Duodenal mucosa (tissue), 2 donors: ENCODE results near the gene USP53.
A peak's percentile ranks its signal among the peaks of the same experiment; 100 is the strongest.
"Not testable (repeated sequence)": the region's sequence is repeated elsewhere in the genome, so short reads cannot be mapped to it uniquely, and the experiment has no call there.

ENCODE experiments used
- H3K27ac ChIP-seq: one replicate; pipeline ENCODE4 v1.7.0; 2013; ENCODE audit warnings: low read depth, low read length
- H3K27me3 ChIP-seq, 2 donors: one replicate each; pipeline ENCODE4 v1.7.0; 2013; ENCODE audit warnings: low read length in 2 of 2, control low read depth in 1 of 2; ENCODE audit not compliant: insufficient read depth in 2 of 2, control insufficient read depth in 1 of 2
- H3K36me3 ChIP-seq, 2 donors: one replicate each; pipeline ENCODE4 v1.7.0; 2013; ENCODE audit warnings: low read length in 2 of 2, control low read depth in 1 of 2; ENCODE audit not compliant: insufficient read depth in 2 of 2, control insufficient read depth in 1 of 2
- H3K4me1 ChIP-seq, 2 donors: one replicate each; pipeline ENCODE4 v1.7.0; 2013; ENCODE audit warnings: low read length in 2 of 2, control low read depth in 1 of 2; ENCODE audit not compliant: insufficient read depth in 2 of 2, control insufficient read depth in 1 of 2
- H3K4me3 ChIP-seq, 2 donors: one replicate each; pipeline ENCODE4 v1.7.0; 2013; ENCODE audit warnings: low read length in 2 of 2, low read depth in 1 of 2
- H3K9ac ChIP-seq, 2 donors: one replicate each; pipeline ENCODE4 v1.7.0; 2013; ENCODE audit warnings: low read length in 2 of 2, low read depth in 1 of 2
- H3K9me3 ChIP-seq, 2 donors: one replicate each; pipeline ENCODE4 v1.7.0; 2013; ENCODE audit warnings: low read length in 2 of 2, control low read depth in 1 of 2; ENCODE audit not compliant: control insufficient read depth in 1 of 2

USP53 gene

GRCh38 chr4:119212234-119212963, at the start of gene USP53:
TSS of gene USP53 (plus strand) at chr4:119212713. CDS start at chr4:119239760, 27,047 bp downstream.
- Histone ChIP-seq H3K27ac (peak within 1 kb of the TSS; percentile 96), H3K4me1 (peaks cover 0 to 3% of the 10 kb centered on the region in 2 donors), H3K27me3 (no peaks in the 10 kb centered on the region), H3K4me3 (peak within 1 kb of the TSS; percentile 96 to 98), H3K36me3 (no peaks in the 10 kb centered on the region), H3K9ac (peak within 1 kb of the TSS; percentile 80 to 99), H3K9me3 (no peaks in the 10 kb centered on the region)

GRCh38 chr4:119165767-119166166, 46.7 kb upstream of the USP53 start:
- no peaks in the 10 kb centered on the region for H3K27me3 ChIP-seq
- H3K9me3 ChIP-seq = no peaks in the 10 kb centered on the region
- H3K27ac ChIP-seq = no peak overlapping the region
- no peak overlapping the region for H3K4me3 ChIP-seq
- H3K4me1 ChIP-seq = no peaks in the 10 kb centered on the region
- no peaks in the 10 kb centered on the region for H3K36me3 ChIP-seq
- H3K9ac ChIP-seq = no peak overlapping the region

- Histone ChIP-seq H3K27ac (no peak overlapping the region), H3K36me3 (no peaks in the 10 kb centered on the region), H3K27me3 (no peaks in the 10 kb centered on the region), H3K9me3 (no peaks in the 10 kb centered on the region), H3K9ac (no peak overlapping the region), H3K4me3 (no peak overlapping the region), H3K4me1 (no peaks in the 10 kb centered on the region)
Measured at GRCh38 chr4:119170195-119170594, 42.3 kb upstream of the USP53 start.

- Histone ChIP-seq H3K27ac (no peak overlapping the region), H3K4me1 (no peaks in the 10 kb centered on the region), H3K9me3 (no peaks in the 10 kb centered on the region), H3K36me3 (no peaks in the 10 kb centered on the region), H3K27me3 (no peaks in the 10 kb centered on the region), H3K4me3 (no peak overlapping the region), H3K9ac (no peak overlapping the region)
Measured at GRCh38 chr4:119172223-119172622, 40.3 kb upstream of the USP53 start.

GRCh38 chr4:119173729-119174361, 38.7 kb upstream of the USP53 start:
- H3K4me1 ChIP-seq, H3K27me3 ChIP-seq, H3K36me3 ChIP-seq, H3K9ac ChIP-seq, H3K9me3 ChIP-seq, H3K27ac ChIP-seq, H3K4me3 ChIP-seq: not testable (repeated sequence)

GRCh38 chr4:119179011-119179410, 33.5 kb upstream of the USP53 start:
- no peaks in the 10 kb centered on the region for H3K4me1 ChIP-seq
- no peak overlapping the region for H3K9ac ChIP-seq
- no peaks in the 10 kb centered on the region for H3K27me3 ChIP-seq
- H3K9me3 ChIP-seq = no peaks in the 10 kb centered on the region
- no peak overlapping the region for H3K4me3 ChIP-seq
- no peaks in the 10 kb centered on the region for H3K36me3 ChIP-seq
- H3K27ac ChIP-seq = no peak overlapping the region

- Histone ChIP-seq H3K4me3 (no peak overlapping the region), H3K27me3 (no peaks in the 10 kb centered on the region), H3K4me1 (no peaks in the 10 kb centered on the region), H3K36me3 (no peaks in the 10 kb centered on the region), H3K9ac (no peak overlapping the region), H3K27ac (no peak overlapping the region), H3K9me3 (no peaks in the 10 kb centered on the region)
Measured at GRCh38 chr4:119184128-119184527, 28.4 kb upstream of the USP53 start.

GRCh38 chr4:119189638-119190037, 22.9 kb upstream of the USP53 start:
- no peak overlapping the region for H3K27ac ChIP-seq
- no peaks in the 10 kb centered on the region for H3K9me3 ChIP-seq
- no peak overlapping the region for H3K9ac ChIP-seq
- H3K4me1 ChIP-seq = no peaks in the 10 kb centered on the region
- no peaks in the 10 kb centered on the region for H3K27me3 ChIP-seq
- H3K4me3 ChIP-seq = no peak overlapping the region
- H3K36me3 ChIP-seq = no peaks in the 10 kb centered on the region

- Histone ChIP-seq H3K4me1 (no peaks in the 10 kb centered on the region), H3K9me3 (no peaks in the 10 kb centered on the region), H3K27ac (no peak overlapping the region), H3K27me3 (no peaks in the 10 kb centered on the region), H3K36me3 (no peaks in the 10 kb centered on the region), H3K4me3 (no peak overlapping the region), H3K9ac (no peak overlapping the region)
Measured at GRCh38 chr4:119190354-119190753, 22.2 kb upstream of the USP53 start.

GRCh38 chr4:119191505-119191904, 21.0 kb upstream of the USP53 start:
- Histone ChIP-seq H3K27me3 (no peaks in the 10 kb centered on the region), H3K4me3 (no peak overlapping the region), H3K9me3 (no peaks in the 10 kb centered on the region), H3K9ac (no peak overlapping the region), H3K36me3 (no peaks in the 10 kb centered on the region), H3K4me1 (no peaks in the 10 kb centered on the region), H3K27ac (no peak overlapping the region)
